ENCODE measurements around the gene GXYLT1.
"Not testable (repeated sequence)": the region's sequence is repeated elsewhere in the genome, so short reads cannot be mapped to it uniquely, and the experiment has no call there.

Gene GXYLT1

GRCh38 chr12:42144408-42145196 is at the start of gene GXYLT1:
Gene GXYLT1, minus strand, starts transcription at chr12:42144874. Its CDS starts 228 bp downstream, at chr12:42144646.
- DNase-seq (ENCODE audit: low spot score in 2 of 2) (peak; percentile 58 to 74), ATAC-seq (ENCODE audit: low read depth) (peak; percentile 83)
- Mint-ChIP-seq H3K27ac (peak within 1 kb of the TSS; percentile 79), H3K9me3 (no peaks in the 10 kb centered on the region), H3K4me1 (peaks cover 33% of the 10 kb centered on the region), H3K27me3 (no peaks in the 10 kb centered on the region), H3K36me3 (no peaks in the 10 kb centered on the region), H3K4me3 (peak within 1 kb of the TSS; percentile 97)

GRCh38 chr12:42192686-42193085 is 48.0 kb upstream of the GXYLT1 start:
- ATAC-seq (ENCODE audit: low read depth), result no peak

GRCh38 chr12:42192258-42192657 is 47.6 kb upstream of the GXYLT1 start:
- H3K27ac Mint-ChIP-seq, result no peak overlapping the region
- peaks cover 12% of the 10 kb centered on the region for H3K36me3 Mint-ChIP-seq
- ATAC-seq (ENCODE audit: low read depth), result no peak
- H3K27me3 Mint-ChIP-seq, result no peaks in the 10 kb centered on the region
- no peaks in the 10 kb centered on the region for H3K9me3 Mint-ChIP-seq
- H3K4me3 Mint-ChIP-seq, result no peak overlapping the region
- DNase-seq (ENCODE audit: low spot score in 2 of 2), result no peak
- peaks cover 11% of the 10 kb centered on the region for H3K4me1 Mint-ChIP-seq

More at GRCh38 chr12:42192686-42193085, 48.0 kb upstream of the GXYLT1 start:
- no peaks in the 10 kb centered on the region for H3K27me3 Mint-ChIP-seq
- no peaks in the 10 kb centered on the region for H3K9me3 Mint-ChIP-seq
- H3K27ac Mint-ChIP-seq, result peak overlapping the region; percentile 8
- no peak for DNase-seq (ENCODE audit: low spot score in 2 of 2)
- H3K4me3 Mint-ChIP-seq, result no peak overlapping the region
- peaks cover 11% of the 10 kb centered on the region for H3K4me1 Mint-ChIP-seq
- peaks cover 15% of the 10 kb centered on the region for H3K36me3 Mint-ChIP-seq

GRCh38 chr12:42190376-42190775 is 45.7 kb upstream of the GXYLT1 start:
- Mint-ChIP-seq H3K27me3 (no peaks in the 10 kb centered on the region), H3K4me1 (peaks cover 15% of the 10 kb centered on the region), H3K27ac (no peak overlapping the region), H3K4me3 (no peak overlapping the region), H3K9me3 (no peaks in the 10 kb centered on the region), H3K36me3 (peaks cover 6% of the 10 kb centered on the region)
- DNase-seq (ENCODE audit: low spot score in 2 of 2) (no peak), ATAC-seq (ENCODE audit: low read depth) (no peak)

- not testable (repeated sequence) for ATAC-seq (ENCODE audit: low read depth); H3K27me3 Mint-ChIP-seq; H3K4me3 Mint-ChIP-seq; H3K27ac Mint-ChIP-seq; DNase-seq (ENCODE audit: low spot score in 2 of 2); H3K9me3 Mint-ChIP-seq; H3K36me3 Mint-ChIP-seq
- H3K4me1 Mint-ChIP-seq, result peaks cover 20% of the 10 kb centered on the region
Measured at GRCh38 chr12:42188275-42188674, 43.6 kb upstream of the GXYLT1 start.

- DNase-seq (ENCODE audit: low spot score in 2 of 2) (no peak), ATAC-seq (ENCODE audit: low read depth) (no peak)
- Mint-ChIP-seq H3K4me1 (peaks cover 21% of the 10 kb centered on the region), H3K9me3 (no peaks in the 10 kb centered on the region), H3K4me3 (no peak overlapping the region), H3K27ac (no peak overlapping the region), H3K27me3 (no peaks in the 10 kb centered on the region), H3K36me3 (peaks cover 12% of the 10 kb centered on the region)
Measured at GRCh38 chr12:42187799-42188198, 43.1 kb upstream of the GXYLT1 start.

- Mint-ChIP-seq H3K4me1 (peaks cover 19% of the 10 kb centered on the region), H3K36me3 (peaks cover 12% of the 10 kb centered on the region), H3K9me3 (no peaks in the 10 kb centered on the region), H3K27ac (no peak overlapping the region), H3K27me3 (no peaks in the 10 kb centered on the region), H3K4me3 (peak overlapping the region; percentile 24)
- no peak for DNase-seq (ENCODE audit: low spot score in 2 of 2)
- ATAC-seq (ENCODE audit: low read depth), result peak; percentile 99
Measured at GRCh38 chr12:42186793-42187192, 42.1 kb upstream of the GXYLT1 start.

GRCh38 chr12:42182394-42182793 is 37.7 kb upstream of the GXYLT1 start:
- DNase-seq (ENCODE audit: low spot score in 2 of 2) (no peak), ATAC-seq (ENCODE audit: low read depth) (no peak)
- H3K27ac Mint-ChIP-seq, result no peak overlapping the region
- H3K27me3 Mint-ChIP-seq, result no peaks in the 10 kb centered on the region
- H3K4me3 Mint-ChIP-seq, result no peak overlapping the region
- H3K36me3 Mint-ChIP-seq, result peaks cover 19% of the 10 kb centered on the region
- H3K4me1 Mint-ChIP-seq, result peaks cover 10% of the 10 kb centered on the region
- H3K9me3 Mint-ChIP-seq, result no peaks in the 10 kb centered on the region

GRCh38 chr12:42180990-42181596 is 36.4 kb upstream of the GXYLT1 start:
- H3K4me1 Mint-ChIP-seq, result peaks cover 10% of the 10 kb centered on the region
- ATAC-seq (ENCODE audit: low read depth) (no peak), DNase-seq (ENCODE audit: low spot score in 2 of 2) (no peak)
- H3K9me3 Mint-ChIP-seq, result peaks cover 4% of the 10 kb centered on the region
- H3K4me3 Mint-ChIP-seq, result no peak overlapping the region
- no peaks in the 10 kb centered on the region for H3K27me3 Mint-ChIP-seq
- H3K27ac Mint-ChIP-seq, result no peak overlapping the region
- H3K36me3 Mint-ChIP-seq, result peaks cover 28% of the 10 kb centered on the region

GRCh38 chr12:42178101-42178500 is 33.4 kb upstream of the GXYLT1 start:
- H3K4me3 Mint-ChIP-seq, result no peak overlapping the region
- H3K27me3 Mint-ChIP-seq, result no peaks in the 10 kb centered on the region
- DNase-seq (ENCODE audit: low spot score in 2 of 2) (no peak), ATAC-seq (ENCODE audit: low read depth) (no peak)
- H3K4me1 Mint-ChIP-seq, result peaks cover 13% of the 10 kb centered on the region
- peaks cover 4% of the 10 kb centered on the region for H3K9me3 Mint-ChIP-seq
- peaks cover 30% of the 10 kb centered on the region for H3K36me3 Mint-ChIP-seq
- no peak overlapping the region for H3K27ac Mint-ChIP-seq

GRCh38 chr12:42174978-42175377 is 30.3 kb upstream of the GXYLT1 start:
- Mint-ChIP-seq H3K27me3 (no peaks in the 10 kb centered on the region), H3K4me1 (peaks cover 16% of the 10 kb centered on the region), H3K4me3 (no peak overlapping the region), H3K36me3 (peaks cover 26% of the 10 kb centered on the region), H3K27ac (peak overlapping the region; percentile 48), H3K9me3 (peaks cover 4% of the 10 kb centered on the region)
- DNase-seq (ENCODE audit: low spot score in 2 of 2), result no peak
- ATAC-seq (ENCODE audit: low read depth), result no peak

GRCh38 chr12:42173961-42174521 is 29.4 kb upstream of the GXYLT1 start:
- Mint-ChIP-seq H3K27me3 (no peaks in the 10 kb centered on the region), H3K27ac (no peak overlapping the region), H3K36me3 (peaks cover 28% of the 10 kb centered on the region), H3K4me3 (no peak overlapping the region), H3K9me3 (peaks cover 4% of the 10 kb centered on the region), H3K4me1 (peaks cover 18% of the 10 kb centered on the region)
- DNase-seq (ENCODE audit: low spot score in 2 of 2) (no peak), ATAC-seq (ENCODE audit: low read depth) (no peak)

GRCh38 chr12:42172441-42173210 is 28.0 kb upstream of the GXYLT1 start:
- peaks cover 4% of the 10 kb centered on the region for H3K9me3 Mint-ChIP-seq

GRCh38 chr12:42167711-42168110 is 23.0 kb upstream of the GXYLT1 start:
- Mint-ChIP-seq H3K4me1 (peaks cover 12% of the 10 kb centered on the region), H3K27me3 (no peaks in the 10 kb centered on the region), H3K27ac (no peak overlapping the region), H3K36me3 (peaks cover 10% of the 10 kb centered on the region), H3K9me3 (no peaks in the 10 kb centered on the region), H3K4me3 (no peak overlapping the region)
- ATAC-seq (ENCODE audit: low read depth), result no peak
- no peak for DNase-seq (ENCODE audit: low spot score in 2 of 2)

More at GRCh38 chr12:42172441-42173210, 28.0 kb upstream of the GXYLT1 start:
- H3K4me3 Mint-ChIP-seq, result peak overlapping the region; percentile 0
- peak overlapping the region; percentile 2 for H3K27ac Mint-ChIP-seq
- peaks cover 21% of the 10 kb centered on the region for H3K4me1 Mint-ChIP-seq
- no peaks in the 10 kb centered on the region for H3K27me3 Mint-ChIP-seq
- ATAC-seq (ENCODE audit: low read depth) (peak; percentile 63), DNase-seq (ENCODE audit: low spot score in 2 of 2) (no peak)
- peaks cover 27% of the 10 kb centered on the region for H3K36me3 Mint-ChIP-seq
